HG03097 (cell line): ENCODE results near the gene OR4D1.

ENCODE experiments used
- ATAC-seq: cut with Tn5 transposase; IDR thresholded peaks from one replicate; pipeline ENCODE4 v1.9.1; 2021; ENCODE audit not compliant: unreplicated experiment, low FRiP score

Gene OR4D1

GRCh38 chr17:58191241-58191896 is 43.2 kb downstream of the OR4D1 start:
- ATAC-seq: no peak

GRCh38 chr17:58192612-58193011 is 44.4 kb downstream of the OR4D1 start, which contains the start of gene EPX:
TSS of gene EPX (plus strand) at chr17:58192726. CDS start at chr17:58192847, 121 bp downstream.
- ATAC-seq: no peak

DNA sequence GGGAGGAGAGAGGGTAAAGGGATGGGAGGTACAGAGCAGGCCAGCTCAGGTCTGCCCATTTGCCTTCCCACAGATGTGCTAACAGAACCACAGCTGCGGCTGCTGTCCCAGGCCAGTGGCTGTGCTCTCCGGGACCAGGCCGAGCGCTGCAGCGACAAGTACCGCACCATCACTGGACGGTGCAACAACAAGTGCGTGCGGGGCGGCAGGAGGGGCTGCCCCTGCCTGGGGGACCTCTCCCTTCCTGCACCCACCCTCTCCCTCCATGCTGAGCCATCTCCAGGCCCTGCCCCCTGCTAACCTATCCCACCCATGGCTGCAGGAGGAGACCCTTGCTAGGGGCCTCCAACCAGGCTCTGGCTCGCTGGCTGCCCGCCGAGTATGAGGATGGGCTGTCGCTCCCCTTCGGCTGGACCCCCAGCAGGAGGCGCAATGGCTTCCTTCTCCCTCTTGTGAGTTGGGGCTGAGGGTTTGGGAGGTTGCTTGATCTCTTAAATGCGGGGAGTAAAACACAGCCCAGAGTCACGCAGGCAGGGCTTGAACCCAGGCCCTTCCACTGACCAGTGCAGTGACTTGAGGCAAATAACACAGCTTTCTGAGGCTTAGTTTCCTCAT is 45.6 kb downstream of the OR4D1 start:
- ATAC-seq: no peak

DNA sequence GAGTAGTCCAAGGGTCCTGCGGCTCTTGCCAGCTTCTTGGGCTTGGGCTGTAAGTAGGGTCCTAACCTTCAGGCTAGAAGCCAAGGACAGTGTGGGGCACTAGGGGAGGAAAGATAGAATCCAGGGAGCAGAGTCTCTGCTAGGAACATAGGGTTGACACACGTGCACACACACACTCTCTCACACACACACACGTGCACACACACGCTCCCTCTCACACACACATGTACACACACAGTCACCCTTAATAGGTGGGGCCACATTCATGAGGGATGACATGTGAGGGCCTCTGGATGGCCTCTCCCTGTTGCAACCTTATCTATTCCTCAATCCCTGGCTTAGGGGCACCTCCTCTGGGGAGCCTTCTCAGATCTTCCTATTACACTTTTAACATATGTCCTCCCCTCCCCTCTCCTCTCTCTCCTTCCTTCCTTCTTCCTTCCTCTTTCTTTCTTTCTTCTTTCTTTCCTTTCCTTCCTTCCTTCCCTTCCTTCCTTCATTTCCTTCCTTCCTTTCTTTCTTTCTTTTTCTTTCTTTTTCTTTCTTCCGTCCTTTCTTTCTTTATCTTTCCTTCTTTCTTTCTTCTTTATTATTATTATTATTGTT is 47.4 kb downstream of the OR4D1 start:
- ATAC-seq: no peak

- ATAC-seq: no peak
These were observed 48.4 kb downstream of the OR4D1 start for GRCh38 chr17:58196610-58197009.

GRCh38 chr17:58200024-58200633 is 51.9 kb downstream of the OR4D1 start:
- no peak for ATAC-seq

- no peak for ATAC-seq
These were observed 54.7 kb downstream of the OR4D1 start for GRCh38 chr17:58202859-58203258.

GRCh38 chr17:58204796-58205195 is 56.6 kb downstream of the OR4D1 start:
- no peak for ATAC-seq

- no peak for ATAC-seq
These were observed 57.8 kb downstream of the OR4D1 start for GRCh38 chr17:58205936-58206335.

DNA sequence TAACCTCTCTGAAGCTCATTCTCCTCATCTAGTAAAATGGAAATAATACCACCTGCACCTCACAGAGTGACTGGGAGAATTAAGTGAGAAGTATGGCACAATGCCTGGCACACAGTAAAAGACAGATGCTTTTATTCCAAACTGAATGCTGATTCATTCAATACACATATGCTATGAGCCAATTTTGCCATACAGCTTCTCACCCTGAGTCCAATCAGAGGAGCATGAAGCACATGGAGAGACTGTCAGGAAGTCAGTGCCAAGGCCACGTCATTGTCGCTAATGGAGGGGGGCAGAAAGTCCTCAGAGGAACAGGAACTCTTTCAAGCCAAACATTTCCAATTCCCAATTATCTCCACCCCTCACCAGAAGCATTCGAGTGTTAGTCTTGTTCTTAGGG is 59.3 kb downstream of the OR4D1 start:
- no peak for ATAC-seq

DNA sequence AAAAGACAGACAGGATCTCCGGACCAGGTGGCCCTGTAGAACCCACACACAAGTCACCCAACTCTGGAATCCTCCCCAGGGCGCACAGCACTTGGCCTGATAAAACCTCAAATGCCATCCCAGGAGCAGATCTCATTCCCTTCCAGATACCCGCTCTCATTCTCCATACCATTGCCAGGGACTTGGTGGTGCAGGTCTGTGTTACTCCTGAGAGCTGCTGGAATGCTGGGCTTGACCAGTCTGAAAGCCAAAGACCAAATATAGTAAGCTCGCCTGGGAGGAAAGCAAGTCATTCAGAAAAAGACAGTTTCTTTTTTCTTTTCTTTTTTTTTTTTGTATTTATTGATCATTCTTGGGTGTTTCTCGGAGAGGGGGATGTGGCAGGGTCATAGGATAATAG is 60.2 kb downstream of the OR4D1 start:
- no peak for ATAC-seq
